Activated CD8-positive, alpha-beta memory T cell treated with anti-CD3 and anti-CD28 coated beads, Interleukin-2, amount 50 U/mL, for 24 hours (primary cell): ENCODE measurements around the gene STXBP1.

Experiments used
- DNase-seq: peaks from one replicate; pipeline ENCODE4 v3.0.0-alpha.2; 2020; ENCODE audit errors: extremely low read depth

Gene STXBP1

DNA sequence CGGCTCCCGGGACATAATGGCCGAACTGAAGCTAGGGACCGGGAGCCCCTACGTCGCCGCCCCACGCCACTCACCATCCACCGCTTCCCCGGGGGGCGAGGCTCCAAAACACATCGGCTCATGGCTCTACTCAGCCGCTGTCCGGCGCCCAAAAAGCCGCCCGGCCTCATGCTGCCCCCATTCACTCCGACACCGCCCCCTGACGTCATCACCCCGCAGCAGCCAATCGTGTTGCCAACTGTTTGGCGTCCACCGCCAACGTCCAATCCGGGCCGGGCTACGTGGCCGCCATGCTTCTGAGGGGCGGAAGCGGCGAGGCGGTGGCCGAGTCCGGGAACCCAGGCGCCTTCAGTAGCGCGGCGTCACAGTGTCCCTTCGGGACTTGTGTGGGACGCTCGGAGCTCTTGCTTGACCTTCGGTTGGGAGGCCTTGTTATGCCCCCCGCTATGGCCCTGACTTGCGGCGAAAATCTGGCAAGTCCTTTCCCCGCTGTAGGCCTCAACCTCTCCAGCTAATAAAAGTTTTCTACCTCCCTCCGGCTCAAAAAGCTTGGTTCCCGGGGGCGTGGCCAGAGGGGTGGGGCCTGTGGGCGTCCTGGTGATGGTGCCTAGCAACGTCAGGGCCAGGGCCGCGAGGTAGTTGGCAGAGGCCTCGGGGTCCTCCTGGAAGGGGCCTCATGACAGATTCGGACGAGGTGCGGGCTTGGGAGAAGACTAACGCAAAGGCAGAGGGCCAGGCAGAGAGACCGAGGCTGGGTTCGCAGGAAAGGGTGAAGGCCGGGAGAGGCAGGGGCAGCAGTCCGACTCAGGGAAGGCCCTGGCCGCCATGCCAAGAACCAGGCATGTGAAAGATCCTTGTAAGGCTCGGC lies 103.6 kb downstream of the STXBP1 start, which contains the start of the genes PTRH1 and TTC16:
PTRH1 (minus strand) TSS at position 194 of the 868 bp plus-strand sequence; CDS start at position 170, 24 bp downstream.
TTC16 (plus strand) TSS at position 610 of the 868 bp plus-strand sequence; CDS start at position 677, 67 bp downstream.
- peak; percentile 94 for DNase-seq

DNA sequence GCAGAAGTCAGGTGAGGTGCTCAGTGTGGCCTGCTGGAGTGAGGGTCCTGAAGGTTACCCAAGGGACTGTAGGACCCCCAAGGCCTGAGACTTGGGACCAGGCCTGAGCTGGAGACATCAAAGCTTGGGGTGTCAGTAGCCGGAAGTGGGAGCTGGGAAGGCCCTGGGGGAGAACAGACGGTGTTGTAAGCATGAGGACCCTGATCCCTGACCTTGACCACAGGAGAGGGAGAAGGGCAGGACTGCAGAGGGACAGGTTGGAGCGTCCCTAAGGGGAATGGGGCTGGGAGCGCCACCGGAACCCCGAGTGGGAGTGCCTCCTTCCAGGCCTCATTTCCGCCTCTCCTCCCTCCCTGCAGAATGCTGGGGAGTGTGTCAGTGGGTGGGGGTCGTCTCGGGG lies 104.3 kb downstream of the STXBP1 start:
- no peak for DNase-seq

DNA sequence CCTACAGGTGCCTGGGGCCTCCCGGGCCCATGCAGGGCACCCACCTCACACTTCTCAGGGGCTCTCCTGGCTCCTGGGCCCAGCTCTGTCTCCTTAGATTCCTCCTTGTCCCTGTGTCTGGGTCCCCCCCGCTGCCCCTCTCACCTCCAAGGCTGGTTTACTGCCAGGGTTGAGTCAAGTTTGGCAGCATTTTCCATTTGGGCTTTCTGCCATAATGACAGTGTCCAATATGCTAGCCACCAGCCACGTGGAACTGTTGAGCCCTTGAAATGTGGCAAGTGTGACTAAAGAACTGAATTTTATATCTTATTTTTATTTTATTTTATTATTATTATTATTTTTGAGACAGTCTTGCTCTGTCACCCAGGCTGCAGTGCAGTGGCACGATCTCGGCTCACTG lies 105.7 kb downstream of the STXBP1 start:
- no peak for DNase-seq

DNA sequence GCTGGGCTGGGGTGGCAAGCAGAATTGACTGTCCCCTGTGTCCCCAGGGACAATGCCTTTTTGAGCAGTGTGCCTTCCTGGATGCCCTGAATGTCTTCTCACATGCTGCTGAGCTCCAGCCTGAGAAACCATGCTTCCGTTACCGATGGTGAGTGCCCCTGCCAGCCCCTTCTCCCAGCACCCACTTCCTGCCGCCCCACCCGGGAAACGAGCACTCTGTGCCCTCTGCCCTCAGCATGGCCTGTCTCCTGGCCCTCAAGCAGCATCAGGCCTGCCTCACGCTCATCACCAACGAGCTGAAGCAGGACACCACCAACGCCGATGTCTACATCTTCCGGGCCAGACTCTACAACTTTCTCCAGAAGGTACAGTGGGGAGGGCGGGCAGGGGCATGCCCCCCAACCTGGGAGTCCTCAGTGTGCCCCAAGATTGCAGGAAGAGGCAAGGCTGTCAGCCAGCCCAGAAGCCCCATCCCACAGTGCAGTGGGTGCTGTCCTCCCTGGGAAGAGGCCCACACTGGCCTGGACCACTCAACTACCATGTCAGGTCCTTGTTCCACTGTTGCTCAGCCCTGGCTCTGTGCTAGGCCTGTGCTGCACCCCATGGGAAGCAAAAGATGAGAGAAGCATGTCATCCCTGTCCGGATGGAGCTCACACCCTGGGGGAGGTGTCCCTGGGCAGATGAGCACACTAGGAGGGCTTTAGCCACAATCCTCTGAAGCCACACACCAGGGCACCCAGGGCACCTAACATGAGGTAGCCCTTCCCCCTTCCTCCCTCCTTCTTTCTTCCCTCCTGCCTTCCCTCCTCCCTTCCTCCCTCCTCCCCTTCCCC lies 108.2 kb downstream of the STXBP1 start:
- DNase-seq: no peak

GRCh38 chr9:127720865-127721227 lies 108.8 kb downstream of the STXBP1 start:
- DNase-seq: no peak

DNA sequence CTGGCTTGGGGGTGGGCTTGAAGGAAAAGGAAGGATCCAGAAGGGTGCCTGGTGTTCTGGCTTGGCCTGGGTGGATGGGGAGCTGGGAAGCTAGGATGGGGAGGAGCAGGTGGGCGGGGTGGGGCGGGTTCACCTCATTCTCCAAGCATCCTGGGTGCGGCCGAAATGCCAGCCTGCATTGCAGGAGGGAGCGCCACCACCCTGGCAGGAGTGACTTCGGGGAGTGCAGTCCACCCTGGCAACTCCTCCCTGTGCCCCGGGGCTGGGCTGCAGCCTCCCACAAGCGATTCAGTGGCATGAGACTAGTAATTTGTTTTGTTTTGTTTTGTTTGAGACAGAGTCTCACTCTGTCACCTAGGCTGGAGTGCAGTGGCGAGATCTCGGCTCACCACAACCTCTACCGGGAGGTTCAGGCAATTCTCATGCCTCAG lies 109.3 kb downstream of the STXBP1 start:
- no peak for DNase-seq

DNA sequence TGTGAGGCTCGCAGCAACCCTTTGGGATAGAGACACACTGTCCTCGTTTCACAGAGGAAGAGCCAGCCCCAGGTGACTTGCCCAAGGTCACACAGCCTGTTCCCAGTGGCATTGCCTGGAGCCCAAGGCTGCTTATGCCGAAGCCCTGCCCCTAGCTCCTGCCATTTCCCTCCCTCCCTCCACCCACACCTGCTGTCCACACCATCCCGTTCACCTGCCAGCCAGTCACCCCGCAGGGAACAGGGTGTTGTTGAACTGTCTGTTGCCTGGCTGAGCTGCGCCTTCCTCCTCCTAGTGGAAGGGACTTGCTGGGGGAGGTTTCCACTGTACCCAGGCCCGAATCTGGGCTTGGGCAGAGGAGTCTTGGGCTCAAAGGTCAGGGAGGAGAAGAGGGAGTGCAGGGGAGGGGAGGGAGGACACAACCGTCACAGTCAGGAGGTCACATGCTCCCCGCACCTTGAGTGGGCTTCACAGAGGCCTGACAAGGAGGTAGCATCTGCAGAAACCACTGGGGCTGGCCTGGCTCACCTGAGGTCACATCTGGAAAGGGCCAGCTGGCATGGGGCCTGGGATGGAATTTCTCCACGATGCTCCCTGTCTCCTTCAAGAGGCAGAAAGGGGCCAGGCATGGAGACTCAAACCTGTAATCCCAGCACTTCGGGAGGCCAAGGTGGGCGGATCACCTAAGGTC lies 110.1 kb downstream of the STXBP1 start:
- no peak for DNase-seq

DNA sequence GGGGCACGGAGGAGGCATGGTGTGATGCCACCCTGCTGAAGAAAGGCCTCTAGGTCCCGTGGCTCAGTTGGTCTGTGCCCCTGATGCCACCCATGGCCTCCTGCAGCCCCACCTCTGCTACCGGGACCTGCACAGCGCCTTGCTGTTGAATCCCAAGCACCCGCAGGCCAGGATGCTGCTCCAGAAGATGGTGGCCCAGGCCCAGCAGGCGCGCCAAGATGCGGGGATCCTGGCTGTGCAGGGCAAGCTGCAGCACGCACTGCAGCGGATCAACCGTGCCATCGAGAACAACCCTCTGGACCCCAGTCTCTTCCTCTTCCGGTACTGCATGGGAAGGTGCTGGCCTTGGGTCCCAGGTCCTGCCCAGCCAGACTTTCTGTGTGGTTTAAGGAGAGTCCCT lies 110.9 kb downstream of the STXBP1 start:
- no peak for DNase-seq

DNA sequence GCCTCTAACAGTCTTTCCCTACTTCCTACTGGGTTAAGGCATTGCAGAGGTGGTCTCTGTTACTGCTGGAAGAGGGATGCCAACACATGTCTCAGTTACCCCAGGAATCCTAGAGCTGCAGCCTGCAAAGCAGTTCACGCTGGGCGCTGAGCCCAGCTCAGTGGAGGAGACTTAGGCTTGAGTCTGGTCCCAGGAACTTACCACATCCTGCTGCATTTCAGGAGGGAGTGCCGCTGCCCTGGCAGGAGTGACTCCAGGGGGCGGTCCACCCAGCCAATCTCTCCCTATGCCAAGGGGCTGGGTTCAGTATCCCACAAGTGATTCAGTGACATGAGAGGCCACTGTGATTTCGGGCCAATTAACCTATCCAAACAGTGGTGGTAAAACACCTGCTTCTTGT lies 111.4 kb downstream of the STXBP1 start:
- DNase-seq: no peak

DNA sequence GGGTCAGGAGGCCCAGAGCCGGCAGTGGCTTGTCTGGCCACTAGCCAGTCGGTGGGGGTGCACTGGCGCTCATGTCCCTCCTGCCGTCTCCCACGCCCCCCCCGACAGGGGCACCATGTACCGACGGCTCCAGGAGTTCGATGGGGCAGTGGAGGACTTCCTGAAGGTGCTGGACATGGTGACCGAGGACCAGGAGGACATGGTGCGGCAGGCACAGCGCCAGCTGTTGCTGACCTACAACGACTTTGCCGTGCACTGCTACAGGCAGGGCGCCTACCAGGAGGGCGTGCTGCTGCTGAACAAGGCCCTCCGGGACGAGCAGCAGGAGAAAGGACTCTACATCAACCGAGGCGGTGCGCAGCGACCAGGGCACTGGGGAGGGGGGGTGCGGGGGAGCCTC lies 111.9 kb downstream of the STXBP1 start:
- no peak for DNase-seq

GRCh38 chr9:127726871-127727270 lies 114.8 kb downstream of the STXBP1 start:
- DNase-seq: no peak

DNA sequence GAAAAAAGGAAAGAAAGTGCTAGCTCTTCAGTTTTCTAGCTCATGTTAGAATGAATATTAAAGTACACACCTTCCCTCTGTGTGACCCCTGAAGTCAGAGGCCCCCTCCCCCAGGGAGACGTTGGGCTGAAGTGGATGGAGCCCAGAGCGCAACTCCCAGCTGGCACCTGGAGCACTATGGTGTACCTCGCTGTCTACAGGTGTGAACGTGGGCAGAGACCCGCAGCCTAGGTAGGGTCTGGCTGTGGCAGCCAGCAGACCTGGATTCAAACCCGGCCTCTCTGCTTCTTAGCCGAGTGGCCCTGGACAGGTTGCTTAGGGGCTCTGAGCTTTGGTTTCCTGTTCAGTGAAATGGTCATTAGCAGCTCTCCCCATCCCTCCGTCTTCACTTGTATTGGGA lies 116.7 kb downstream of the STXBP1 start:
- DNase-seq: no peak

GRCh38 chr9:127729522-127730256 lies 117.6 kb downstream of the STXBP1 start:
- DNase-seq: no peak

- no peak for DNase-seq
Measured at GRCh38 chr9:127730262-127730661, 118.2 kb downstream of the STXBP1 start.

- no peak for DNase-seq
Measured at GRCh38 chr9:127730799-127731410, 118.8 kb downstream of the STXBP1 start.

GRCh38 chr9:127731938-127732337 lies 119.9 kb downstream of the STXBP1 start:
- DNase-seq: no peak

DNA sequence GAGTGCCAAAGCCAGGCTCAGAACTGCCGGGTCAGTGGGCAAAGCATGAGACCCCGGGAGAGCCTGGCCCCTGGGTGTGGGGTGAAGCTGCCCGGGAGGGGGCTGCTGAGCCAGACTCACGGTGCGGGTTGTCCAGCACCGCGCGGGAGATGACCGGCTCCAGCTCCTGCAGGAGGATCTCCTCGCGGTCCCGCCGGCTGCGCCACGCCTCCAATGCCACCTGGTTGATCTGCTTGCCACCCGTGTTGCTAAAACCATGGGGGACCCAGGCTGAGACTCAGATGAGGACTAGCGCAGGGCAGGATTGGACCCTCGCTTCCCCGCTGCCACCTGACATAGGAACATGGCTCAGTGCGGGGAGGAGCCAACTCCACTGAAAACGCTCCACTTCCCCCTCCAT lies 120.4 kb downstream of the STXBP1 start:
- DNase-seq: no peak

DNA sequence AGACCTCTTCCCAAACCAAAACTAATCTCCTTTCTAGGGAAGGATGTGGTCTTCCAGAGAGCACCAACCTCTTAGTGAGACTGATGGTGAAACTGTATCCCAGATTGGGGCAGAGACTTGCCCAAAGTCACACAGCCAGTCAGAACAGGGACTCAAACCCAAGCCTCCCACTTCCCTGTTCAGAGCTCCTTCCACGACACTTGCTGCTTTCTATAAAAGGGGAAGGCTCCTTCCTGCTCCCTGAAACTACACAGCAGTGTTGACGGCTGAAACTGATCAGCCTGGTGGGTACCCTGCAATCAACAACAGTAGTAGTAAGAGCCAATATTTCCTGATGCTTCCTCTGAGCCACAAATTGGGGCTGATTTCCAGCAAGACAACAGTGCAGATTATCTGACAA lies 121.5 kb downstream of the STXBP1 start:
- DNase-seq: no peak

DNA sequence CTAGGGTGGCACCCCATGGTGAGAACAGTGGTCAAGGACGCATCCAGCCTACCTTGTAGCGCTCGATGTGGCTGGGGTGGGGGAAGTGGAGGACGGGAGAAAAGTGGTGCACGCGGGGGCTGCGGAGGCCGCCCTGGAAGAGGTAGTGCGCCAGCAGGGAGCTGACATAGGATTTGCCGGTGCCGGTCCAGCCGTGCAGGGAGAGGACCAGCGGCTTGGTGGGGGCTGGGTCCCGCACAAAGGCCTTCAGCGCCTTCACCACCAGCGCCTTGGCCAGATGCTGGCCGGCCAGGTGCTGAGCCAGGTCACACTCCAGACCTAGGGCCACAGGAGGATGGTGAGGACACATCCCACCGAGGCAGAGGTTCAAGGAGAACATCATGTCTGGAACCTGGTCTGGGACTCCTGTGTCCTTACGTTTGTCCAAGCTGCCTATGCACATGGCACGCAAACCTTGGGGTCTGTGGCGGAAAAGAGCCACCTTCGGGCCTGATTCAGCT lies 122.2 kb downstream of the STXBP1 start:
- no peak for DNase-seq

GRCh38 chr9:127734747-127735529 lies 122.9 kb downstream of the STXBP1 start, which contains the start of gene TOR2A:
Gene TOR2A (minus strand): TSS chr9:127735294. CDS start chr9:127735270, 24 bp downstream.
- peak; percentile 95 for DNase-seq
